CD4-positive, alpha-beta T cell (primary cell): Measurements from ENCODE around the gene ACE2. TPM values are rescaled to one million over a fixed set of nuclear protein-coding genes. Genes with fewer than 3 reads are reported as not detected.

Source experiments
- ATAC-seq: fragments of 200-7000 bp; cut with Tn5 transposase; one replicate; pipeline ENCODE4 v1.10.0; 2022; ENCODE audit warnings: mild to moderate bottlenecking; ENCODE audit not compliant: poor library complexity
- CTCF ChIA-PET: fragments of 350-600 bp; sonication (Branson Sonifier 250); formaldehyde crosslinking; loops from one replicate; lab custom pipeline; 2021; ENCODE audit warnings: antibody characterized with exemption, inconsistent platforms; lab: Charles Lee
- POLR2A ChIA-PET: fragments of 350-600 bp; sonication (Branson Sonifier 250); formaldehyde crosslinking; loops from one replicate; lab custom pipeline; 2021; ENCODE audit warnings: antibody characterized with exemption, inconsistent platforms; lab: Charles Lee
- DNase-seq, 14 experiments: peaks; one replicate each; pipeline ENCODE4 v3.0.0-alpha.2; 2013 to 2020; ENCODE audit warnings: mixed read lengths in 2 of 14
- H3K27ac ChIP-seq, 2 donors: one replicate each; pipeline versions ENCODE4 v1.5.1 to v1.7.0; 2013; ENCODE audit warnings: low read length in 2 of 2, low read depth in 1 of 2, mild to moderate bottlenecking in 1 of 2
- H3K27me3 ChIP-seq, 2 experiments: 1 replicate in 1 of 2; 2 replicates in 1 of 2; pipeline versions ENCODE4 v1.6.1 to v1.7.0; 2013; ENCODE audit warnings: low read length in 2 of 2, control low read depth in 1 of 2, mild to moderate bottlenecking in 1 of 2, moderate library complexity in 1 of 2; ENCODE audit not compliant: insufficient read depth in 2 of 2, control insufficient read depth in 1 of 2
- H3K36me3 ChIP-seq: one replicate; pipeline ENCODE4 v1.6.1; 2013; ENCODE audit warnings: low read length, control low read depth; ENCODE audit not compliant: insufficient read depth
- H3K4me1 ChIP-seq: one replicate; pipeline ENCODE4 v1.6.1; 2013; ENCODE audit warnings: low read length, control low read depth; ENCODE audit not compliant: insufficient read depth
- H3K4me3 ChIP-seq: one replicate; pipeline ENCODE4 v1.5.1; 2013; ENCODE audit warnings: mild to moderate bottlenecking, low read length, moderate library complexity
- H3K9me3 ChIP-seq, 2 experiments: 1 replicate in 1 of 2; 2 replicates in 1 of 2; pipeline versions ENCODE4 v1.6.1 to v1.7.0; 2013; ENCODE audit warnings: low read length in 2 of 2, mild to moderate bottlenecking in 2 of 2, control low read depth in 1 of 2, moderate library complexity in 1 of 2; ENCODE audit not compliant: control insufficient read depth in 1 of 2, insufficient read depth in 1 of 2
- H3K27ac Mint-ChIP-seq: one replicate; pipeline ENCODE4 v1.8.0; 2020; ENCODE audit warnings: mixed read lengths
- H3K27me3 Mint-ChIP-seq: one replicate; pipeline ENCODE4 v1.8.0; 2021; ENCODE audit warnings: mixed read lengths
- H3K36me3 Mint-ChIP-seq: one replicate; pipeline ENCODE4 v1.8.0; 2021; ENCODE audit warnings: low read depth, mixed read lengths
- H3K4me1 Mint-ChIP-seq: one replicate; pipeline ENCODE4 v1.8.0; 2021; ENCODE audit warnings: low read depth, mixed read lengths
- H3K4me3 Mint-ChIP-seq: one replicate; pipeline ENCODE4 v1.8.0; 2020; ENCODE audit warnings: mild to moderate bottlenecking, mixed read lengths
- H3K9me3 Mint-ChIP-seq: one replicate; pipeline ENCODE4 v1.8.0; 2020; ENCODE audit warnings: mixed read lengths
- CTCF ChIP-seq: fragments of 200-600 bp; IDR thresholded peaks from one replicate; pipeline ENCODE4 v1.8.0; 2022; ENCODE audit warnings: antibody characterized with exemption, mild to moderate bottlenecking
- intact Hi-C, 2 experiments: fragments of 100-400 bp; cut with DNase I in 1 of 2; cut with micrococcal nuclease in 1 of 2; formaldehyde crosslinking; loops; one replicate each; pipeline versions ENCODE4 v1.15.1 to v1.9.0; 2023 to 2025; cut with DNase I, micrococcal nuclease
- total RNA-seq, 174 experiments: library from RNA in 2 of 174; stranded (reverse) in 2 of 174; gene quantifications; one replicate each; pipeline ENCODE4 v1.2.3 and lab custom pipeline; 2021 to 2026

Gene ACE2
- total RNA-seq, 2 experiments from 2014 or later: not detected

GRCh38 chrX:15559227-15559626 lies 41.5 kb downstream of the ACE2 start:
- H3K4me1 ChIP-seq: no peaks in the 10 kb centered on the region
- POLR2A ChIA-PET: no interaction called here
- H3K27ac ChIP-seq: no peak overlapping the region
- CTCF ChIA-PET: no interaction called here
- H3K27me3 ChIP-seq: peaks cover 0 to 3% of the 10 kb centered on the region in 2 experiments
- ATAC-seq: no peak
- TF ChIP-seq CTCF: no peak
- Mint-ChIP-seq H3K4me1 (no peaks in the 10 kb centered on the region), H3K27me3 (no peaks in the 10 kb centered on the region), H3K4me3 (no peak overlapping the region), H3K27ac (no peak overlapping the region), H3K9me3 (no peaks in the 10 kb centered on the region), H3K36me3 (no peaks in the 10 kb centered on the region)
- no peak overlapping the region for H3K4me3 ChIP-seq
- no peak for DNase-seq
- H3K36me3 ChIP-seq: no peaks in the 10 kb centered on the region
- H3K9me3 ChIP-seq: no peaks in the 10 kb centered on the region
- intact Hi-C loops: no loop called here

GRCh38 chrX:15549189-15550012 lies 51.4 kb downstream of the ACE2 start:
- no peaks in the 10 kb centered on the region for H3K4me1 Mint-ChIP-seq

GRCh38 chrX:15547356-15547755 lies 53.4 kb downstream of the ACE2 start:
- Mint-ChIP-seq H3K9me3 (no peaks in the 10 kb centered on the region), H3K4me1 (no peaks in the 10 kb centered on the region), H3K27ac (no peak overlapping the region), H3K36me3 (no peaks in the 10 kb centered on the region), H3K4me3 (no peak overlapping the region), H3K27me3 (no peaks in the 10 kb centered on the region)
- ATAC-seq: no peak
- no peak overlapping the region for H3K27ac ChIP-seq
- DNase-seq: no peak
- peaks cover 0 to 3% of the 10 kb centered on the region in 2 experiments for H3K27me3 ChIP-seq
- H3K4me3 ChIP-seq: no peak overlapping the region
- no peak for TF ChIP-seq CTCF
- CTCF ChIA-PET: no interaction called here
- no peaks in the 10 kb centered on the region for H3K9me3 ChIP-seq
- H3K36me3 ChIP-seq: no peaks in the 10 kb centered on the region
- intact Hi-C loops: no loop called here
- POLR2A ChIA-PET: no interaction called here
- no peaks in the 10 kb centered on the region for H3K4me1 ChIP-seq

More at GRCh38 chrX:15549189-15550012, 51.4 kb downstream of the ACE2 start:
- H3K36me3 Mint-ChIP-seq: no peaks in the 10 kb centered on the region
- no peak overlapping the region for H3K27ac Mint-ChIP-seq
- CTCF ChIA-PET: no interaction called here
- no peak for ATAC-seq
- Histone ChIP-seq H3K36me3 (no peaks in the 10 kb centered on the region), H3K27me3 (peaks cover 0 to 3% of the 10 kb centered on the region in 2 experiments), H3K27ac (no peak overlapping the region), H3K4me1 (no peaks in the 10 kb centered on the region), H3K9me3 (no peaks in the 10 kb centered on the region), H3K4me3 (no peak overlapping the region)
- POLR2A ChIA-PET: no interaction called here
- no peaks in the 10 kb centered on the region for H3K27me3 Mint-ChIP-seq
- no peak for TF ChIP-seq CTCF
- H3K9me3 Mint-ChIP-seq: no peaks in the 10 kb centered on the region
- intact Hi-C loops: no loop called here
- DNase-seq: no peak
- H3K4me3 Mint-ChIP-seq: no peak overlapping the region
